Spleen (tissue), 11 donors: Measurements from ENCODE around the gene IKBKE. TPM values are rescaled to one million over a fixed set of nuclear protein-coding genes. Genes with fewer than 3 reads are reported as not detected.
A peak's percentile ranks its signal among the peaks of the same experiment; 100 is the strongest.

Source experiments
- DNase-seq: peaks from one replicate; pipeline ENCODE4 v3.0.0-alpha.2; 2020
- H3K27ac ChIP-seq, 8 donors: fragments of 200-600 bp; sonication (generic) in 7 of 8; 1 replicate in 4 of 8; 2 replicates in 4 of 8; pipeline versions ENCODE4 v1.5.0 to v1.8.0; 2016 to 2021; ENCODE audit warnings: inconsistent platforms in 4 of 8, mild to moderate bottlenecking in 4 of 8, moderate library complexity in 1 of 8
- H3K27me3 ChIP-seq, 7 donors: fragments of 200-600 bp; sonication (generic) in 6 of 7; replicated peaks in 1 of 7; 1 replicate in 4 of 7; 2 replicates in 3 of 7; pipeline versions ENCODE4 v1.5.0 to v1.8.0; 2016 to 2021; ENCODE audit warnings: inconsistent platforms in 3 of 7, mild to moderate bottlenecking in 1 of 7
- H3K36me3 ChIP-seq, 6 donors: fragments of 200-600 bp; sonication (generic) in 5 of 6; 1 replicate in 4 of 6; 2 replicates in 2 of 6; pipeline versions ENCODE4 v1.5.0 to v1.8.0; 2016 to 2021; ENCODE audit warnings: inconsistent platforms in 2 of 6
- H3K4me1 ChIP-seq, 6 donors: fragments of 200-600 bp; sonication (generic) in 5 of 6; 1 replicate in 3 of 6; 2 replicates in 3 of 6; pipeline versions ENCODE4 v1.5.0 to v1.8.0; 2016 to 2021; ENCODE audit warnings: inconsistent platforms in 3 of 6
- H3K4me3 ChIP-seq, 8 donors: fragments of 200-600 bp; sonication (generic) in 7 of 8; 1 replicate in 4 of 8; 2 replicates in 4 of 8; pipeline versions ENCODE4 v1.5.0 to v1.8.0; 2016 to 2021; ENCODE audit warnings: inconsistent platforms in 4 of 8, mild to moderate bottlenecking in 4 of 8, moderate library complexity in 2 of 8
- H3K9me3 ChIP-seq, 8 donors: fragments of 200-600 bp; sonication (generic) in 7 of 8; 1 replicate in 4 of 8; 2 replicates in 4 of 8; pipeline versions ENCODE4 v1.5.0 to v1.8.0; 2016 to 2021; ENCODE audit warnings: inconsistent platforms in 4 of 8
- POLR2A ChIP-seq, 3 donors: fragments of 450-650 bp; IDR thresholded peaks; one replicate each; pipeline ENCODE4 v1.5.1; 2017; ENCODE audit warnings: antibody characterized with exemption in 3 of 3, mild to moderate bottlenecking in 1 of 3
- POLR2AphosphoS5 ChIP-seq, 3 donors: sonication (generic); formaldehyde crosslinking; IDR thresholded peaks; one replicate each; pipeline ENCODE4 v1.5.1; 2017; ENCODE audit warnings: antibody characterized with exemption in 3 of 3
- WGBS, 5 donors: extraction: QIAGEN DNeasy Blood & Tissue Kit in 3 of 5; methylation state at CpG; one replicate each; pipeline versions ENCODE4 v1.1.5 to v1.1.7; 2013 to 2018; 5-methylcytosine and 5-hydroxymethylcytosine counted together
- intact Hi-C: fragments of 100-400 bp; cut with DNase I; formaldehyde crosslinking; loops from one replicate; pipeline ENCODE4 v1.15.0; 2023; ENCODE audit warnings: low total_unique reads
- polyA plus RNA-seq, 3 donors: library from polyadenylated mRNA; stranded (reverse); fragments of 200-250 nt; gene quantifications; one replicate each; pipeline ENCODE4 v1.2.1, GENCODE V29; 2013
- total RNA-seq, 7 donors: library from RNA; depleted of rRNA in 3 of 7; stranded (reverse); fragments of >200 nt in 3 of 7; fragmentation: NEBNext Ultra II Directional in 4 of 7; extraction: Animal tissue kit (Norgen Biotek cat#: 25700) in 4 of 7; gene quantifications; one replicate each; pipeline versions ENCODE4 v1.1.0 to v1.2.1, GENCODE V29; 2016 to 2021
- TF ChIP-seq, protein P1 (sequence below), 11 experiments: fragments of 200-600 bp in 7 of 11; fragments of 450-650 bp in 4 of 11; sonication (generic) in 4 of 11; IDR thresholded peaks in 8 of 11; conservative IDR thresholded peaks in 3 of 11; 1 replicate in 7 of 11; 2 replicates in 4 of 11; pipeline versions ENCODE4 v1.4.0 to v1.8.0; 2016 to 2021; ENCODE audit warnings: antibody characterized with exemption in 11 of 11, inconsistent platforms in 4 of 11, mild to moderate bottlenecking in 1 of 11
- donor health status: healthy with polysubstance abuse.
- donor health status: DM: no; HTN: no; CAD: no; lungs with moderate emphysema.
- donor health status: DM: no; HTN: no; CAD: no.
- donor health status: Bipolar disorder and iron deficiency.
- donor health status: healthy.
- donor health status: DM: no; HTN: no; CAD: no.
- donor health status: DM: yes; HTN: yes; CAD: no.

The IKBKE gene
- total and polyA plus RNA-seq, 10 donors: 11.3 to 37.3 (median 29.7) TPM

DNA sequence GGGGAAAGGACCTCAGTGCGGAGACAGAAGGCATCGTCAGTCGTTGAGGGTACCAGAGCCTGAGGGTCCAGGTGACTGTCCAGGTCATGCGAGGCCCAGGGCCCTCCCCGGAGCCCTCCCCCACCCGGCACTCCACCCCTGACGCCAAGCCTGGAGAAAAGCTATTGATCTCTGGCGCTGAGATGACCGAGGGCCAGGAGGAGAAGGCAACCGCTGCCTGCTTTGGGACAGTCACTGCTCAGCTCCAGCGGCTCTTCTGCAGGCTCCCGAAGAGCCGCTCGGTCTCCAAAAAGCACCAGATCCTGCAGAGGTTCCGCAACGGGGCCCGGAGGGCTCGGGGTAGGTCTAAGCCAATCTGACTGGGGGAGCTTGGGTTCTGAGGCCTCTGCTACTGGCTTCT, 47.9 kb downstream of the IKBKE start:
- Histone ChIP-seq H3K9me3 (no peaks in the 10 kb centered on the region), H3K27ac (no peak overlapping the region), H3K36me3 (no peaks in the 10 kb centered on the region), H3K27me3 (no peaks in the 10 kb centered on the region), H3K4me3 (no peak overlapping the region), H3K4me1 (peaks cover 7 to 44% (median 27%) of the 10 kb centered on the region in 6 donors)
- 89 to 97% (median 90%) methylated on average over 11 to 18 of the region's 18 CpGs for WGBS, 5 donors
- no peak for TF ChIP-seq POLR2A (IDR thresholded peaks at IDR 0.05)
- TF ChIP-seq, protein P1, sequence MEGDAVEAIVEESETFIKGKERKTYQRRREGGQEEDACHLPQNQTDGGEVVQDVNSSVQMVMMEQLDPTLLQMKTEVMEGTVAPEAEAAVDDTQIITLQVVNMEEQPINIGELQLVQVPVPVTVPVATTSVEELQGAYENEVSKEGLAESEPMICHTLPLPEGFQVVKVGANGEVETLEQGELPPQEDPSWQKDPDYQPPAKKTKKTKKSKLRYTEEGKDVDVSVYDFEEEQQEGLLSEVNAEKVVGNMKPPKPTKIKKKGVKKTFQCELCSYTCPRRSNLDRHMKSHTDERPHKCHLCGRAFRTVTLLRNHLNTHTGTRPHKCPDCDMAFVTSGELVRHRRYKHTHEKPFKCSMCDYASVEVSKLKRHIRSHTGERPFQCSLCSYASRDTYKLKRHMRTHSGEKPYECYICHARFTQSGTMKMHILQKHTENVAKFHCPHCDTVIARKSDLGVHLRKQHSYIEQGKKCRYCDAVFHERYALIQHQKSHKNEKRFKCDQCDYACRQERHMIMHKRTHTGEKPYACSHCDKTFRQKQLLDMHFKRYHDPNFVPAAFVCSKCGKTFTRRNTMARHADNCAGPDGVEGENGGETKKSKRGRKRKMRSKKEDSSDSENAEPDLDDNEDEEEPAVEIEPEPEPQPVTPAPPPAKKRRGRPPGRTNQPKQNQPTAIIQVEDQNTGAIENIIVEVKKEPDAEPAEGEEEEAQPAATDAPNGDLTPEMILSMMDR (IDR thresholded peaks at IDR 0.05 in 8 of 11, conservative IDR thresholded peaks at IDR 0.05 in 3 of 11): no peak
- no peak for TF ChIP-seq POLR2AphosphoS5 (IDR thresholded peaks at IDR 0.05)
- intact Hi-C loops: no loop called here
- DNase-seq: peak; percentile 50

DNA sequence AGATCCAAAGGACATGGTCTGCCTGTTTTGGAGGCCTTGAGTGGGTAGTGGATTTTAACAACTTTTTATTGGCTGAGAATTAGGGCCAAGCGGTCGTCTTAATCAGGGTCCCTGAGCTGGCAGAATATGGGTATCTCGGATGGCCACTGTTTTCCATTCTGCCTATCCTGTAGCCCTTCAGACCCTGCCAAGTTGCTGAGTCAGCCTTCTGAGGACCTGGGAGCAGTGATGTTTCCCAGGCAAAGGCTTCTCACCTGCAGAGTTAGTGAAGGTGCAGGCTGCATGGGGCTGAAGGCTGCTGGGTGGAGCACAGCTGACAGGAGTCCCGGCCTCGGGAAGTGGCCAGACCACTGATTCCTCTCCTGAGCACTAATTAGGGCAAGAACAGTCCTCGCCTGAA, 48.5 kb downstream of the IKBKE start:
- TF ChIP-seq POLR2AphosphoS5 (IDR thresholded peaks at IDR 0.05) (no peak), POLR2A (IDR thresholded peaks at IDR 0.05) (no peak)
- TF ChIP-seq, protein P1 (IDR thresholded peaks at IDR 0.05 in 8 of 11, conservative IDR thresholded peaks at IDR 0.05 in 3 of 11): no peak
- peak; percentile 42 for DNase-seq
- Histone ChIP-seq H3K27me3 (no peaks in the 10 kb centered on the region), H3K4me1 (peaks cover 7 to 40% (median 25%) of the 10 kb centered on the region in 6 donors), H3K27ac (no peak overlapping the region), H3K9me3 (no peaks in the 10 kb centered on the region), H3K36me3 (no peaks in the 10 kb centered on the region), H3K4me3 (no peak overlapping the region)
- intact Hi-C loops: no loop called here
- 89 to 100% (median 93%) methylated on average over 1 to 6 of the region's 6 CpGs for WGBS, 5 donors

DNA sequence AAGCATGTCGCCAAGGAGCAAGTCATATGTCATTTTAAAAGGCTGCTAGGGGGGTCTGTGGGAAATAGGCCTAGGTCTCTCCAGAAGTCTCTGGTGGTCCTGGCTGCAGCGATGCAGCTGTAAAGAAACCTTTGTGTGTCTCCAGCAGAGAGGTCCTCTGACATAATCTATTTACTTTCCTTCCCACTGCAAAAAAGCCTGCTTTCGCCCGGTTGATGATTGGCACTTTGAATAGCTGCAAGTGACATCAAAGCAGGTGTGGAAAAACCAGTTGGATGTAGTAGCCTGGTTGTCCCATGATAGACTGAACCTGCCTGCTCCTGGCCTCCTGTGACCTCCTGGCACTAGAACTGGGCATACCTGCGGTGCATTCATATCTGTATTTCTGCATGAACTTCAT, 50.9 kb downstream of the IKBKE start:
- WGBS, 5 donors: 88 to 94% (median 90%) methylated on average over 5 of the region's 5 CpGs
- intact Hi-C loops: no loop called here
- Histone ChIP-seq H3K4me1 (peaks cover 0 to 28% (median 8%) of the 10 kb centered on the region in 6 donors), H3K36me3 (no peaks in the 10 kb centered on the region), H3K27ac (no peak overlapping the region), H3K9me3 (no peaks in the 10 kb centered on the region), H3K4me3 (no peak overlapping the region), H3K27me3 (no peaks in the 10 kb centered on the region)
- DNase-seq: peak; percentile 35
- TF ChIP-seq, protein P1 (IDR thresholded peaks at IDR 0.05 in 8 of 11, conservative IDR thresholded peaks at IDR 0.05 in 3 of 11): no peak
- no peak for TF ChIP-seq POLR2A (IDR thresholded peaks at IDR 0.05)
- TF ChIP-seq POLR2AphosphoS5 (IDR thresholded peaks at IDR 0.05): no peak

DNA sequence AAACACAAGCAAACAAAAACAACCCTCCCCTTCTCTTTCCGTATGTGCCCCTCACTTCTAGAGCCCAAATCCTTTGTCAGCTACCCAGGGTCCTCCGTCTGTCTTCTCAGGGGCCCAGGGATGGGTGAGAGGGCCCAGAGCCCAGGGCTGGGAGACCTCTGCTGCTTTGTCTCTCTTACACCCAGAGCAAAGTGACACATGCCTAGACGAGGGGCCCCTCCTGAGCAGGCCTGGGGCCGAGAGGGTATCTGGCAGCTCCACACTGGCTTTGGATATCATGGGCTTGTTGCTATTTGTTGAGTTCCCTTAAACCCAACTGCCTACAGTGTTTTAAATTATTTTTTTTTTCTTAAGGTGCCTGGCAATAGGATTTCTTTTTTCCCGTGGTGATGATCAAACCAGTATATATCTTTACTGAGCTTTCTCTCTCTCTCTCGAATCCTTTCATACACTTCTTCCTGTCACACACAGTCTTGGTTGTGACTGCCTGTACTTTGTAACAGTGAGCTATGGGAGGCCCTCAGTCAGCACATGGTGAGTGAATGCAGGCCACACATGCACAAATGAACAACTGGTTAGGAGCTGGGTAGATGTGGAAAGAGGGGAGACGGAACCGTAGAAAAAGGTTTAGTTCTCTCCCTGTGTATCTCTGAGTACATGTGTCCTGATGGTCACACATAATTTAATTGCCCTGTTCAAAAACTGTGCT, 51.6 kb downstream of the IKBKE start:
- Histone ChIP-seq H3K27me3 (no peaks in the 10 kb centered on the region), H3K27ac (peak overlapping the region in 1 of 8 donors; percentile 22), H3K36me3 (no peaks in the 10 kb centered on the region), H3K9me3 (no peaks in the 10 kb centered on the region), H3K4me1 (peaks cover 0 to 28% (median 7%) of the 10 kb centered on the region in 6 donors), H3K4me3 (no peak overlapping the region)
- intact Hi-C loops: no loop called here
- peak; percentile 40 for DNase-seq
- no peak for TF ChIP-seq POLR2A (IDR thresholded peaks at IDR 0.05)
- TF ChIP-seq, protein P1 (IDR thresholded peaks at IDR 0.05 in 8 of 11, conservative IDR thresholded peaks at IDR 0.05 in 3 of 11): no peak
- no peak for TF ChIP-seq POLR2AphosphoS5 (IDR thresholded peaks at IDR 0.05)
- 80 to 91% (median 81%) methylated on average over 8 of the region's 8 CpGs for WGBS, 5 donors
